SU-DHL-6 (cell line): ENCODE measurements around the gene TOM1L2.

Experiments
- CTCF ChIP-seq: fragments of 200-600 bp; sonication (generic); IDR thresholded peaks from one replicate; pipeline ENCODE4 v1.5.1; 2017; ENCODE audit warnings: antibody characterized with exemption, mild to moderate bottlenecking, low read length, moderate library complexity; ENCODE audit not compliant: insufficient read depth, poor library complexity, severe bottlenecking
- EZH2phosphoT487 ChIP-seq: fragments of 200-600 bp; sonication (generic), shearing (Covaris generic); conservative IDR thresholded peaks from 2 replicates; pipeline ENCODE4 v1.6.1; 2018; ENCODE audit warnings: mild to moderate bottlenecking, antibody characterized with exemption, low read length, moderate library complexity, mixed read lengths

GRCh38 chr17:17942846-17943245, 29.4 kb downstream of the TOM1L2 start:
- TF ChIP-seq CTCF (no peak), EZH2phosphoT487 (no peak)
